Prostate gland (tissue), 2 donors: Measurements from ENCODE around the gene KCNK4.

Experiments
- CTCF ChIP-seq, 4 experiments: fragments of 200-600 bp in 2 of 4; fragments of 450-650 bp in 2 of 4; sonication (generic) in 2 of 4; IDR thresholded peaks; 1 replicate in 3 of 4; 2 replicates in 1 of 4; pipeline ENCODE4 v1.5.1; 2016 to 2019; ENCODE audit warnings: antibody characterized with exemption in 4 of 4, mild to moderate bottlenecking in 2 of 4, moderate library complexity in 2 of 4
- POLR2A ChIP-seq: fragments of 450-650 bp; IDR thresholded peaks from one replicate; pipeline ENCODE4 v1.6.1; 2016; ENCODE audit warnings: antibody characterized with exemption, mild to moderate bottlenecking

DNA sequence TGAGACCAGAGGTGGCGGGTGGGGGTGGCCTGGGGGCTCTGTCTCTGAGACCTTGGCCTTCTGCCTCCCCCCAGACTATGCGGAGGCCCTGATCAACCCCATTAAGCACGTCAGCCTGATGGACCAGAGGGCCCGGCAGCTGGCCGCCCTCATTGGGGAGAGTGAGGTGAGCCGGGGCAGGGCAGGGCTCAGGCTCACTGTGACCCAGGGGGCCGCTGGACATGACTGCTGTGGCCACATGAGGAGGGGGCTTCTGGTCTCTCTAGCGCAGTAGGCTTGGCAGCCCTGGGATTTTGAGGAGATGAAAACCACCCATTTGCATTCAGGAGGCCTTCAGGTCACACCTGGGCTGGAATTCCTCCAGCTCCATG lies 27.2 kb upstream of the KCNK4 start:
- TF ChIP-seq POLR2A (no peak), CTCF (IDR thresholded peaks at IDR 0.05) (no peak)
